NB4 (cell line): Measurements from ENCODE around the gene RASL10B.

Experiments
- CTCF ChIP-seq: IDR thresholded peaks from one replicate; pipeline ENCODE4 v1.5.1; 2012; ENCODE audit warnings: low read depth, low read length
- MYC ChIP-seq: IDR thresholded peaks from 2 replicates; pipeline ENCODE4 v1.6.1; 2011; ENCODE audit warnings: low read depth, low read length
- POLR2A ChIP-seq: IDR thresholded peaks from 2 replicates; pipeline ENCODE4 v1.6.1; 2011; ENCODE audit warnings: mild to moderate bottlenecking; ENCODE audit not compliant: insufficient read length; ENCODE audit errors: extremely low read depth
- TF ChIP-seq, protein P1 (sequence below): IDR thresholded peaks from 2 replicates; pipeline ENCODE4 v1.6.1; 2011; ENCODE audit warnings: low read depth, low read length

DNA sequence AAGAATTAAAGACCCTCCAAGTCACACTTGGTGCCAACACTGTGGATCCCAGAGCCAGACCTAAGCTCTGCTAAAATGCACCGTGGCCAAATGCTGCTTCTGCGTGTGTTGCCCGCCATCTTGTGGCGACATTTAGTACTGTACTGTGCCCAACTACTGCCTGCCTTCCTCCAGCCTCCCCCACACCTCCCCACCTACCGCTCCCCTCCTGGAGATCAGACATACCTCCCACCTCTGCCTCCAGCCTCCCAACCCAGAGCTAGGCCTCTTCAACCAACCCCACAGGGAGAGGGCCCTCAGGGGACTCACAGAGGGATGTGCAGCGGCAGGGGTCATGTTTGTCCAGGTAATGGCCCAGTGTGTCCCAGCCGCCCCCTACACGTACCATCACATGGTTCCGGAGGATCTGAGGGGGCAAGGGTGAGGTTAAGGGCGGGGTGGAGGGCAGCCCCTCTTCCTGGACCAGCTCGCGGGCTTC, 16.1 kb downstream of the RASL10B start:
- peak; percentile 83 for TF ChIP-seq CTCF
- TF ChIP-seq POLR2A = no peak
- TF ChIP-seq, protein P1, sequence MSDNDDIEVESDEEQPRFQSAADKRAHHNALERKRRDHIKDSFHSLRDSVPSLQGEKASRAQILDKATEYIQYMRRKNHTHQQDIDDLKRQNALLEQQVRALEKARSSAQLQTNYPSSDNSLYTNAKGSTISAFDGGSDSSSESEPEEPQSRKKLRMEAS = no peak
- no peak for TF ChIP-seq MYC
